Neural progenitor cell (in vitro differentiated cells): Measurements from ENCODE around the gene RBMX.

Experiments used
- CTCF ChIP-seq: fragments of 200-600 bp; sonication (generic); IDR thresholded peaks from 2 replicates; pipeline ENCODE4 v1.5.1; 2017; ENCODE audit warnings: antibody characterized with exemption, mild to moderate bottlenecking
- EZH2 ChIP-seq: fragments of 200-600 bp; sonication (generic); IDR thresholded peaks from 2 replicates; pipeline ENCODE4 v1.6.1; 2017; ENCODE audit warnings: antibody characterized with exemption, mild to moderate bottlenecking, moderate library complexity

- TF ChIP-seq CTCF, result no peak
- TF ChIP-seq EZH2, result no peak
Observed at GRCh38 chrX:136896121-136896914, 15.8 kb upstream of the RBMX start.
